Fibroblast of the aortic adventitia (primary cell): Measurements from ENCODE around the gene CACNA2D3. TPM values are rescaled to one million over a fixed set of nuclear protein-coding genes. Genes with fewer than 3 reads are reported as not detected.

Experiments used
- DNase-seq: peaks from one replicate; pipeline ENCODE4 v3.0.0-alpha.2; 2010; ENCODE audit warnings: low read depth
- H3K4me3 ChIP-seq: 2 replicates; pipeline ENCODE4 v1.5.1; 2011; ENCODE audit warnings: low read depth, mild to moderate bottlenecking, control low read depth, low read length, moderate library complexity
- total RNA-seq: library from RNA; depleted of rRNA; stranded (reverse); fragments of >200 nt; gene quantifications from 2 replicates; pipeline ENCODE4 v1.2.3, GENCODE V29; 2012; ENCODE audit warnings: low replicate concordance
- TF ChIP-seq, protein P1 (sequence below): IDR thresholded peaks from 2 replicates; pipeline ENCODE4 v1.5.1; 2011; ENCODE audit warnings: mild to moderate bottlenecking, low read length, control low read depth, inconsistent platforms; ENCODE audit not compliant: insufficient read depth

Gene CACNA2D3
- total RNA-seq, 1 donor = 0.45 TPM

DNA sequence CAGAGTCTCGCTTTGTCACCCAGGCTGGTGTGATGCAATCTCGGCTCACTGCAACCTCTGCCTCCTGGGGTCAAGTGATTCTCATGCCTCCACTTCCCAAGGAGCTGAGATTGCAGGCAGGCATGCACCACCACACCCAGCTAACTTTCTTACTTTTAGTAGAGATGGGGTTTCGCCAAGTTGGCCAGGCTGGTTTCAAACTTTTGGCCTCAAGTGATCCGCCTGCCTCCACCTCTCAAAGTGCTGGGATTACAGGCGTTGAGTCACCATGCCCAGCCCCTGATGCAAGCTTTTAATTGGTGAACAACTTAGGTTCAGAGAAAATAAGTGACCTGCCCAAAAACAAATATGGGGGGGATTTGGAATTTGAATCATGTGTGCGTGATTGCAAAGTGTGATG is 559.4 kb downstream of the CACNA2D3 start:
- TF ChIP-seq, protein P1, sequence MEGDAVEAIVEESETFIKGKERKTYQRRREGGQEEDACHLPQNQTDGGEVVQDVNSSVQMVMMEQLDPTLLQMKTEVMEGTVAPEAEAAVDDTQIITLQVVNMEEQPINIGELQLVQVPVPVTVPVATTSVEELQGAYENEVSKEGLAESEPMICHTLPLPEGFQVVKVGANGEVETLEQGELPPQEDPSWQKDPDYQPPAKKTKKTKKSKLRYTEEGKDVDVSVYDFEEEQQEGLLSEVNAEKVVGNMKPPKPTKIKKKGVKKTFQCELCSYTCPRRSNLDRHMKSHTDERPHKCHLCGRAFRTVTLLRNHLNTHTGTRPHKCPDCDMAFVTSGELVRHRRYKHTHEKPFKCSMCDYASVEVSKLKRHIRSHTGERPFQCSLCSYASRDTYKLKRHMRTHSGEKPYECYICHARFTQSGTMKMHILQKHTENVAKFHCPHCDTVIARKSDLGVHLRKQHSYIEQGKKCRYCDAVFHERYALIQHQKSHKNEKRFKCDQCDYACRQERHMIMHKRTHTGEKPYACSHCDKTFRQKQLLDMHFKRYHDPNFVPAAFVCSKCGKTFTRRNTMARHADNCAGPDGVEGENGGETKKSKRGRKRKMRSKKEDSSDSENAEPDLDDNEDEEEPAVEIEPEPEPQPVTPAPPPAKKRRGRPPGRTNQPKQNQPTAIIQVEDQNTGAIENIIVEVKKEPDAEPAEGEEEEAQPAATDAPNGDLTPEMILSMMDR = no peak
- no peak overlapping the region for H3K4me3 ChIP-seq
- DNase-seq = no peak

- TF ChIP-seq, protein P1 = no peak
- no peak overlapping the region for H3K4me3 ChIP-seq
- DNase-seq = no peak
These were observed 562.9 kb downstream of the CACNA2D3 start for GRCh38 chr3:54685213-54685612.

GRCh38 chr3:54691289-54691771 is 569.0 kb downstream of the CACNA2D3 start:
- no peak overlapping the region for H3K4me3 ChIP-seq
- no peak for DNase-seq
- TF ChIP-seq, protein P1 = no peak

- H3K4me3 ChIP-seq = no peak overlapping the region
- DNase-seq = no peak
- TF ChIP-seq, protein P1 = no peak
These were observed 574.0 kb downstream of the CACNA2D3 start for GRCh38 chr3:54696313-54696712.

- TF ChIP-seq, protein P1 = no peak
- no peak overlapping the region for H3K4me3 ChIP-seq
- no peak for DNase-seq
These were observed 575.7 kb downstream of the CACNA2D3 start for GRCh38 chr3:54698054-54698453.

GRCh38 chr3:54703923-54704322 is 581.6 kb downstream of the CACNA2D3 start:
- H3K4me3 ChIP-seq = no peak overlapping the region
- TF ChIP-seq, protein P1 = no peak
- no peak for DNase-seq

DNA sequence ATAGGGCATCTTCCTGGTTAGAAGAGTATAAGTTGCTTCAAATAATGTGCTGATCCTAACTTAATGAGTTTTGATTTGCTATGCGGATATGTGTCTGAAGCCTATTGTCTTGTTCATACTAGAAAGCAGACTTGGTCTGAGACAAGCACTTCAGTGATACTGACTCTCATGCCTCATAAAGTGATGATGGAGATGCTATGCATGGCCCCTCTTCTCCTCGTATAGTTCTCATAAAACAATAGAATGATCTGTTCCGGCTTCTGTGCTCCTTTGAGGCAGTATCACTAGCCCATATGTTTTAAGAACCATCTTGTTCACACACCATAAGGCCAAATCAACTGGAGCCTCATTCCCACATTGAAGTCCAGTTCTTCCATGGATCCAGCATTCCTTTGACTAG is 583.4 kb downstream of the CACNA2D3 start:
- no peak for DNase-seq
- TF ChIP-seq, protein P1 = no peak
- no peak overlapping the region for H3K4me3 ChIP-seq
